NCI-H774 (cell line): Measurements from ENCODE around the gene DENND1B.
"Not testable (repeated sequence)": the region's sequence is repeated elsewhere in the genome, so short reads cannot be mapped to it uniquely, and the experiment has no call there.

Experiments
- DNase-seq: peaks from one replicate; lab custom pipeline; 2025; lab: John Stamatoyannopoulos, UW

Gene DENND1B

GRCh38 chr1:197783510-197783948 is 8.2 kb upstream of the DENND1B start:
- DNase-seq, result no peak

- no peak for DNase-seq
Observed at GRCh38 chr1:197782722-197783360, 7.6 kb upstream of the DENND1B start.

GRCh38 chr1:197781968-197782721 is 6.9 kb upstream of the DENND1B start:
- no peak for DNase-seq

- no peak for DNase-seq
Observed at GRCh38 chr1:197779921-197780320, 4.6 kb upstream of the DENND1B start.

- no peak for DNase-seq
Observed at GRCh38 chr1:197778366-197778945, 3.2 kb upstream of the DENND1B start.

GRCh38 chr1:197776351-197777105 is 1.2 kb upstream of the DENND1B start:
- DNase-seq, result no peak

- peak; percentile 45 for DNase-seq
Observed at GRCh38 chr1:197774466-197775281, 606 bp downstream of the DENND1B start.

- no peak for DNase-seq
Observed at GRCh38 chr1:197773856-197774255, 1.4 kb downstream of the DENND1B start.

GRCh38 chr1:197771904-197772556 is 3.2 kb downstream of the DENND1B start:
- DNase-seq, result no peak

- DNase-seq, result no peak
Observed at GRCh38 chr1:197771386-197771785, 3.9 kb downstream of the DENND1B start.

GRCh38 chr1:197770243-197770642 is 5.0 kb downstream of the DENND1B start:
- no peak for DNase-seq

- DNase-seq, result no peak
Observed at GRCh38 chr1:197769287-197769686, 6.0 kb downstream of the DENND1B start.

GRCh38 chr1:197768014-197768805 is 7.1 kb downstream of the DENND1B start:
- no peak for DNase-seq

GRCh38 chr1:197763769-197764168 is 11.5 kb downstream of the DENND1B start:
- no peak for DNase-seq

GRCh38 chr1:197763307-197763706 is 12.0 kb downstream of the DENND1B start:
- DNase-seq, result no peak

GRCh38 chr1:197761654-197762053 is 13.6 kb downstream of the DENND1B start:
- no peak for DNase-seq

GRCh38 chr1:197755553-197755952 is 19.7 kb downstream of the DENND1B start:
- not testable (repeated sequence) for DNase-seq

- not testable (repeated sequence) for DNase-seq
Observed at GRCh38 chr1:197752652-197753164, 22.6 kb downstream of the DENND1B start.

- DNase-seq, result no peak
Observed at GRCh38 chr1:197750366-197750765, 24.9 kb downstream of the DENND1B start.

- DNase-seq, result no peak
Observed at GRCh38 chr1:197745911-197746310, 29.4 kb downstream of the DENND1B start.
